ENCODE results near the gene DNAH2. TPM values are rescaled to one million over a fixed set of nuclear protein-coding genes. Genes with fewer than 3 reads are reported as not detected.
A peak's percentile ranks its signal among the peaks of the same experiment; 100 is the strongest.

The DNAH2 gene
- total RNA-seq, 1 experiment from 2014 or later: 0.15 TPM

- H3K4me2 ChIP-seq (ENCODE audit: insufficient read depth, insufficient read length, low read length): no peak overlapping the region
- H3K14ac ChIP-seq (ENCODE audit: insufficient read depth, low read length): no peak overlapping the region
- no peak overlapping the region for H2BK20ac ChIP-seq (ENCODE audit: low read depth, low read length, poor library complexity, severe bottlenecking)
- peak overlapping the region in 1 of 3 experiments; percentile 80; a peak in 2 of 7 replicates for H3K27ac Mint-ChIP-seq
- no peak overlapping the region for H3K4ac ChIP-seq (ENCODE audit: low read depth, low read length)
- H2BK5ac ChIP-seq (ENCODE audit: insufficient read length, low read length): no peak overlapping the region
- H4K20me1 ChIP-seq (ENCODE audit: control insufficient read depth, insufficient read depth, insufficient read length): no peaks in the 10 kb centered on the region
- peaks cover 16 to 33% of the 10 kb centered on the region in 2 experiments for H3K4me1 Mint-ChIP-seq
- no peak overlapping the region for H2AFZ ChIP-seq (ENCODE audit: low read length)
- H2BK12ac ChIP-seq (ENCODE audit: insufficient read length, low read depth, low read length): no peak overlapping the region
- no peaks in the 10 kb centered on the region for H3K79me1 ChIP-seq (ENCODE audit: insufficient read depth, low read depth, low read length, poor library complexity, severe bottlenecking)
- no peaks in the 10 kb centered on the region for H3K79me2 ChIP-seq (ENCODE audit: insufficient read depth, low read length)
- H4K91ac ChIP-seq (ENCODE audit: insufficient read length, low read depth, low read length): no peak overlapping the region
- peaks cover 57 to 73% (median 72%) of the 10 kb centered on the region in 3 experiments for H3K36me3 Mint-ChIP-seq (ENCODE audit: insufficient read depth in 1 of 3, low read depth in 3 of 3)
- peaks cover 7% of the 10 kb centered on the region; the same call in 1 of the 2 replicates for H3K4me1 ChIP-seq (ENCODE audit: insufficient read depth, low read length)
- H3K18ac ChIP-seq (ENCODE audit: insufficient read length, low read depth, low read length): no peak overlapping the region
- no peaks in the 10 kb centered on the region for H3K27me3 Mint-ChIP-seq (ENCODE audit: low read depth)
- no peak overlapping the region for H2BK15ac ChIP-seq (ENCODE audit: low read depth, low read length)
- no peak overlapping the region for H3T11ph ChIP-seq (ENCODE audit: low read length)
- no peaks in the 10 kb centered on the region for H3K27me3 ChIP-seq (ENCODE audit: insufficient read depth, low read length)
- no peak overlapping the region for H3K27ac ChIP-seq (ENCODE audit: insufficient read length, low read depth, low read length)
- H2BK120ac ChIP-seq (ENCODE audit: low read depth, low read length, poor library complexity, severe bottlenecking): no peak overlapping the region
- H3K4me3 Mint-ChIP-seq: no peak overlapping the region
- H2AK5ac ChIP-seq (ENCODE audit: insufficient read length, low read length): no peak overlapping the region
- peaks cover 10% of the 10 kb centered on the region in 2 experiments for H3K9me3 Mint-ChIP-seq
- H3K23me2 ChIP-seq (ENCODE audit: insufficient read length, low read depth, low read length, poor library complexity, severe bottlenecking): no peaks in the 10 kb centered on the region
- no peak overlapping the region for H3K9ac ChIP-seq (ENCODE audit: extremely low read depth, insufficient read length, low read length)
- TF ChIP-seq CTCF (conservative IDR thresholded peaks at IDR 0.05): peak; percentile 81
- DNase-seq: peak; percentile 66
- H3K56ac ChIP-seq (ENCODE audit: insufficient read length, low read depth, low read length): no peak overlapping the region
- H4K5ac ChIP-seq (ENCODE audit: insufficient read length, low read depth, low read length): no peak overlapping the region
- no peak overlapping the region for H3K23ac ChIP-seq (ENCODE audit: insufficient read length, low read depth, low read length)
- no CpG with 5 or more reads among the region's 2 CpGs for WGBS (ENCODE audit: extremely low coverage, insufficient read length, low lambda C conversion rate)
- H3K9me3 ChIP-seq (ENCODE audit: control insufficient read depth, low read depth, low read length): peaks cover 10% of the 10 kb centered on the region
- no peak overlapping the region for H4K8ac ChIP-seq (replicated peaks; ENCODE audit: insufficient read length, low read depth, low read length)
These were observed 44.3 kb upstream of the DNAH2 start for GRCh38 chr17:7673239-7673638.
